Measurements from ENCODE around the gene TEAD1. TPM values are rescaled to one million over a fixed set of nuclear protein-coding genes. Genes with fewer than 3 reads are reported as not detected.

TEAD1 gene
- total RNA-seq, 2 donors from 2014 or later, result 89.6 to 93.8 TPM

DNA sequence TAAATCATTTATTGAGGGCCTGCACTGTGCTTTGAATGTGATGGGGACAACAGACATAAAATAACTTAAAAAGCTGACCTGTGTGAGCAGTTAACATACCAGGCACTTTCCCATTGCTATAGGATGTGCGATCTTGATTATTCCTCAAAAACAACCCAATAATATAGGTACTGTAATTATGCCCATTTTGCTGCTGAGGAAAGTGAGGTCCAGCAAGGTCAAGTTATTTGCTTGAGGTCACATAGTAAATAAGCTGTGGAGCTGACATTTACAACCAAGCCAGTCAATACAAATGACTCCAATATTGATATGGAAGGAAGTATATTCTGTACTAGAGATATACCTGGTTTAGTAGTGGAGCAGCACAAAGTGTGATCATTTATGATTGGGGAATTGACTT, 96.2 kb downstream of the TEAD1 start:
- DNase-seq, result no peak
- intact Hi-C loops (cut with DNase I), result no loop called here
- ATAC-seq, result no peak

DNA sequence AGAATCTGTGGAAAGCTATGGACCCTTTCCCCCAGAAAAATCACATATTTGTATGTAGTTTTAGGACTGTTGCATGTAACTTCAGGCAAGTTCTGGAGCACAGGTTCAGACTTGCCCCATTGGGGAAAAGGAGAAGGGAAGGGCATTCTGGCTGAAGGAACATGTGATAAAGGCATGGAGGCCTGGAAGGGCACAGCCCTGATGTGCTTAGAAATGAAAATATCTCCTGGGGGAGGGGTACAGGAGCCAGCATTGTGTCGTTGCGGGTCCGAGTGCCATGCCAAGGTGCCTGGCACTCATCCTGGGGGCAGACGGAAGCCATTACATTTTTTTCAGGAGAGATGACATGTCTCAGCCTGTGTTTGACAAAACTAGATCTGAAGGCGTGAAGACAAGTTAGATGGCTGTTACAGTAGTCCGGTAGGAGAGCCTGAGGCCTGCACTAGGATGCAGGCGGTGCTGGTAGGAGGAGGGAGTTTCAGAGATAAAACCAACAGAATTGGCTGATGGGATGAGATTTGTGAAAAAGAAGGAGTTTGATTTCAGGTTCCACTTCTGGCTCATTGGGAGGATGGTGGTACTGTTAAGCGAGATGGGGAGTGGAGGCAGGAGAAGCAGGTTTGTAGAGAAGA, 96.9 kb downstream of the TEAD1 start:
- intact Hi-C loops (cut with DNase I), result no loop called here

DNA sequence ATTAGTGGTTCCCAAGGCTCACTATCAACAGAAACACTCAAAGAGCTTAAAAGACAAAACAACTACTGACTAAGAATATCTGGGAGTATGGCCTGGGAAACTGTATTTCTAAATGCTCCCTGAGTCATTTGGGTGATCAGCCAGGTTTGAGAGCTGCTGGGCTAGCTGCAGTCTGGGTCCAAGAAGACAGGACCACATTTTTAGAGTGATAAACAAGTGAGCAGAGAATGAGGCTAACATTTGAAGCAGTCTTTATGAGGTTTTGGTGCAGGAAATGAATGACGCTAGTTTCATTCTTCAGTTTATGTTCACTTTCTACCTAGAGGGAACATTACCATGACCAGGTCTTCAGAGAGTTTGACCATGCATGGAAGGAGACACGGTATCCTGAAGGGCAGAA, 97.7 kb downstream of the TEAD1 start:
- DNase-seq (no peak), ATAC-seq (peak in 1 of 2 donors; percentile 32)
- intact Hi-C loops (cut with DNase I), result no loop called here

More for the DNA sequence above, 96.9 kb downstream of the TEAD1 start:
- DNase-seq, result no peak
- ATAC-seq, result no peak

DNA sequence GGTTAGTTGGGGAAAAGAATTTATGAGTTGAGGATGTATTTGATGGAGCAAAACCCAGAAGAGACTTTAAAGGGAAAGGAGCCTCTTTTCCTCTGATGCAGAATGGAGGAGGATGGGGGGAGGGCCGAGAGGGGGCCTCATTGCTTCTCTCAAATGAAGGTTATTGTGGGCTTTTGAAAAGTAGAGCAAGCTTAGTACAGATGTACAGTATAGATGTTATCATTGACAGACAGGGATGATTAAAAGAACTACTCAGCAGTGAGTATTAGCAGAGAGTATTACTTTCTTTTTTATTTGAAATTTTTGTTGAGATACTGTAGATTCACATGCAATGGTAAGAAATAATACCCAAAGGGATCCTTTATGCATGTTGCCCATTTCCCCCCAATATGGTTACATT, 98.1 kb downstream of the TEAD1 start:
- no peak for DNase-seq
- intact Hi-C loops (cut with DNase I), result no loop called here
- ATAC-seq, result no peak

- ATAC-seq, result no peak
- intact Hi-C loops (cut with DNase I), result no loop called here
These were observed 99.4 kb downstream of the TEAD1 start for GRCh38 chr11:12773591-12773990.

DNA sequence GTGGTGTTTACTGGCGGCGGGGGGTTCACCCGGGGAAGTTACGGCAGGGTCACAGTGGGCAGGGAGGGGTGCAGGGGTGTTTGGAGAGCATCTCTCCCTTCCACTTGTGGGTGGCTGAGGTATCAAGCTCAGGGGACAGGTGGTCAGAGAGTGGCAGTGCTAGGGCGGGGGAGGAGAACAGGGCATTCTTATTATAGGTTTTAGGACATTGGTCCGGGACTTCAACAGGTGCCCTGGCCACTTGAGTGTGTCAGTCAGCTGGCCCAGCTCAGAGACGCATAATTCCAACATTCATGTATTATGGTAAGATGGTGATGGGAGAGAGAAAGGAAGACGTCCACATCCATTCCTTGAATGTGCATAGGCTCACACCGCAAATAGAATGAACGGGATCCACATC, 101.7 kb downstream of the TEAD1 start:
- no peak for DNase-seq
- intact Hi-C loops (cut with DNase I), result no loop called here
- ATAC-seq, result no peak

More at GRCh38 chr11:12773591-12773990, 99.4 kb downstream of the TEAD1 start:
- DNase-seq, result no peak

- DNase-seq (no peak), ATAC-seq (no peak)
- intact Hi-C loops (cut with DNase I), result no loop called here
These were observed 103.1 kb downstream of the TEAD1 start for GRCh38 chr11:12777208-12777874.

DNA sequence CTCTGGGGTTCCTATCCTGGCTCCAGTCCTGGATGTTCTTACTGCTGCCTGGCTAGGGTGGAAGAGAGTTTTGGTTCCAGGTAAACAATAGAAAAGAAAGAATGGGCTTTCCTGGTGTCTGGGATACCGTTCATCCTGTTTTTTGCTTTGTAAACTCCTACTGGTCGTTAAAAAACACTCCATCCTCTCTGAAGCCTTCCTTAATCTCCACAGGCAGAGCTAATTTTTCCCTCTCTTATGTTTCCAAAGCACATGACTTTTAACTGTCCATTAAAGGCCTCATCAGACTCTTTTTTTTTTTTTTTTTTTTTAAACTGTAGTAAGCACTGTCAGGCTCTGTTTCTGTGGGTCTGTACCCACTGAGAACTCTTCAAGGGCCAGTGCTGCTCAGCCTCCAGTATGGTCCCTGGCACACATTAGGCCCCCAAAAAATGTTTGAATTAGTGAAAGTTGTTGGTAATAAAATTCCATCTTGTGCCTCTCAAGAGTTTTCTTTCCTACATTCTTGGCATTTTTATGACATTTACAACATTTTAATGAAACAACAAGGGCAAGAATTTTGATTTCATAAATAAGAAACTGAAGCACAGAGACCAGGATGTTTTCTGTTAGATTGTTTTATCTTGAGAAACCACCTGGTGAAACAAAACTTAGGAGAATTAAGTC, 104.2 kb downstream of the TEAD1 start:
- DNase-seq, result no peak
- intact Hi-C loops (cut with DNase I), result no loop called here
- ATAC-seq, result no peak

GRCh38 chr11:12783765-12784164, 109.5 kb downstream of the TEAD1 start:
- DNase-seq, result no peak
- intact Hi-C loops (cut with DNase I), result no loop called here
- no peak for ATAC-seq

GRCh38 chr11:12784445-12784844, 110.2 kb downstream of the TEAD1 start:
- ATAC-seq, result no peak
- intact Hi-C loops (cut with DNase I), result no loop called here
- DNase-seq, result no peak

DNA sequence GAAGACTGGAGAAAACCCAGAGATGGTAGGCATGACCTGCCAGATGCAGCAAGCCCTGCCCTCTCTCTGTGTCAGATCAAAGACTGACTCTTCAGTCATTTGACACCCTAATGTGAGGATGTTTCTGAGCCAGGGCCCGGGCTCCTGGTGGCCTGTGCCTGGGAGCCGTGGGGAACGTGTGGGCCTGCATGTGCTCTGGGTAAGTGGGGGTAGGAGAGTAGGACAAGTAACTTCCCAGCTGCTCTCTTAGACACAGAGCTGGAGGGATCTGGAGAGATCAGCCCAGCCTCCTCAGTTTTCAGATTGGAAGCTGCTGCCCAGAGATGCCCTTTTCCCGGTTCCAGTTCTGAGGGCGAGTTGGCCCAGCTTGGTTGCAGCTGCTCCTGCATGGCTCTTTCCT, 110.8 kb downstream of the TEAD1 start:
- no peak for DNase-seq
- intact Hi-C loops (cut with DNase I), result no loop called here
- ATAC-seq, result peak; percentile 50 to 53

GRCh38 chr11:12785901-12786300, 111.7 kb downstream of the TEAD1 start:
- no peak for ATAC-seq
- no peak for DNase-seq
- intact Hi-C loops (cut with DNase I), result no loop called here

- peak; percentile 35 to 39 for ATAC-seq
- intact Hi-C loops (cut with DNase I), result no loop called here
- no peak for DNase-seq
These were observed 112.2 kb downstream of the TEAD1 start for GRCh38 chr11:12786450-12786849.

DNA sequence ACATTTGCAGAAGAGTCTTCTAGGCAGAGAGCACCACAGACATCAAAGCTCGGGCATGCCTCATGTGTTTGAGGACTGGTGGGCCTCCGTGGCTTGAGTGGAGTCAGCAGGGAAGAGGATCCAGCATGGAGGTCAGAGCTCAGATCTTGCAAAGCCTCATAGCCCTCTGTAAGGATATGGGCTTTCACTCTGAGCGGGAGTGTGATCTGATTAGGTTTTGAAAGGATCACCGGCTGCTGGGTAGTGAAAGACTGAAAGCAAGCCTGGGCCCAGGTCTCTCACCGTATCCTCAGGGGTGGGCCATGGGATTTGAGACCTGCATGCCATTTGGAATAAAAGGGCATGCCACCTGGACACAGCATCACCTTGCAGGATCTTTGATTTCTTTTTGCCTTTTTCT, 112.7 kb downstream of the TEAD1 start:
- DNase-seq, result no peak
- intact Hi-C loops (cut with DNase I), result no loop called here
- ATAC-seq, result no peak

DNA sequence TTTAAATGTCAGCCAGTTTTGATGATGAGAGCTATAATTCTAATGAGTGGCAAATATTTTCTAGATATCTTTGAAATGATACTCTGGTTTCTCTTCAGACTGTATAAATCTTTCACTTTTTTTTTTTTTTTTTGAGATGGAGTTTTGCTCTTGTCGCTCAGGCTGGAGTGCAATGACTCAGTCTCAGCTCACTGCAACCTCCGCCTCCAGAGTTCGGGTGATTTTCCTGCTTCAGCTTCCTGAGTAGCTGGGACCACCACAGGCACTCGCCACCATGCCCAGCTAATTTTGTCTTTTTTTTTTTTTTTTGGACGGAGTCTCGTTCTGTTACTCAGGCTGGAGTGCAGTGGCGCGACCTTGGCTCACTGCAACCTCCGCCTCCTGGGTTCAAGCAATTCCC, 113.6 kb downstream of the TEAD1 start:
- intact Hi-C loops (cut with DNase I), result no loop called here
- ATAC-seq, result no peak
- DNase-seq, result no peak

DNA sequence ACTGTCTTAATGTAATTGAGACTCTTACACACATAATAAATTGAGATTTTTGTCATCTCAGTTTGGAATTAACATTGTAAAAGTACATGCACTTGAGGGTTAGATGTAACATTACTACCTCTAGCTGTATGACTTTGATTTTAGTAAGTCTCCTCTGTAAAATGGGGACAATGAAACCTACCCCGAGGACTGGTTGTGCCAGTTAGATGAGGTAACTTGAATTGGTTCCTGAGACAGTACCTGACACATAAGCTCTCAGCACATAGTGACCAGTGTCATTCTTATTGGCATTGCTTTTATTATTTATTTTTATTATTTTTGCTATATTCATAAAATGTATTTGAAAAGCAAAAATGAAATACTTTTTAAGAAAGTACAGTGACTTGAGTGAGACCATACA, 114.8 kb downstream of the TEAD1 start:
- intact Hi-C loops (cut with DNase I), result no loop called here
- no peak for ATAC-seq
- DNase-seq, result no peak

DNA sequence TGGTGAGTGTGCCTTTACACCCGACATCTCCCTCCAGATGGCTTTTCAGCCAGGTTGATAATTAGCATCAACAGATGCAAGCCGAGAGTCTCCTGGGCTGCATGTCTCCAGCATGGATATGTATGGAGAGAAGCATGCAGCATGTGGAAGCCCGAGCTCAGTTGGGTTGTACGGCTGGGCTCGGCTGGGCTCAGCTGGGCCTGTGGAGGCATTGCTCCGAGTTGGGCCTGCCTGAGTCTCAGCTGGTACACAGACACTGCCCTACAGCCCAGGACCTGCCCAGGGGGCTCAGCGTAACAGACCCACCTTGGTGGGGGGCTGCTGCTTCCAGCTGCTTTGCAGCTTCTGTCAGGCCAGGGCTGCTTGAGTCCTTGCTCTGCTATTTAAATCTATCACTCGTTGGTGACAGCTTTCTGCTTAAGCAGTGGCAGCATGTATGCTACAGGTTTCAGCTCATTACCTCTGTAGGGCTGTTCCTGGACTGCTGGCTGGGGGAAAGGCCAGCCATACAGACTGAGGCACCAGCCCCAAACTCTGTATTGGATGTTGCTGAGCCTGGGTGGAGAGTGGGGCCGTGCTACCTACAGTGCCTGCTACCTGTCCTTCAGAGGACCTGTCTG, 115.5 kb downstream of the TEAD1 start:
- ATAC-seq (no peak), DNase-seq (no peak)
- intact Hi-C loops (cut with DNase I), result no loop called here

- intact Hi-C loops (cut with DNase I), result no loop called here
- DNase-seq (no peak), ATAC-seq (no peak)
These were observed 116.8 kb downstream of the TEAD1 start for GRCh38 chr11:12790861-12791616.

DNA sequence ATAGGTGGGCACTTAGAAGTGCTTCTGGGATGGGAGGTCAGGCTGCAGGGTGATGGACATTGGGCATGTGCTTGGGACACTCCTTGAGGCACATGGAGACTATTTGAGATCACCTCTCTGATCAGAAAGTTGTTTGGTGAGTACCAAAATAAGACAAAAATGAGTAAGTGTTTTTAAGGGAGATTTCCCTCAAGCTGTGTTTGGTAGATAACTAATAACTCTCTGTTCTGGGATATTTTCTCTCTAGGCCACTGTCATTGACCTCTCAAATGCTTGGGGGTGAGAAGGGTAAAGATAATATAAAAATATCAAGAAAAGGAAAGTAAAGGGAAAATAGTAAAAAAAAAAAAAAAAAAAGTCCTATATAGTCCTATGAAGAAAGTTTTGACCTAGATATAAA, 117.8 kb downstream of the TEAD1 start:
- intact Hi-C loops (cut with DNase I), result no loop called here
- no peak for DNase-seq
- no peak for ATAC-seq

DNA sequence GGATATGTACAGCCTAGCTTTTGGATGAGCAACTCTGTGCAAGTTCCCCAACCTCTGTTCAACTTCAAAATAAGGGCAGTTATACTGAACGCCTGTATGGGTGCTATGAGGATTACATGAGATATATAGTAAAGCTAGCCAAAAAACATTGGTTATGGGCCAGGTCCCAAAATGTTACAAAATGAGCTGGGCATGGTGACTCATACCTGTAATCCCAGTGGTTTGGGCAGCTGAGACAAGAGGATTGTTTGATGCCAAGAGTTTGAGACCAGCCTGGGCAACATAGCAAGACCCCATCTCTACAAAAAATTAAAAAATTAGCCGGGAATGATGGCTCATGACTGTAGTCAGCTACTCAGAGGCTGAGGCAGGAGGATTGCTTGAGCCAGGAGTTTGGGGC, 118.4 kb downstream of the TEAD1 start:
- intact Hi-C loops (cut with DNase I), result no loop called here
- ATAC-seq (peak in 1 of 2 donors; percentile 59), DNase-seq (no peak)
